Peyer's patch (tissue), 4 donors: ENCODE measurements around the gene NEK7. TPM values are rescaled to one million over a fixed set of nuclear protein-coding genes. Genes with fewer than 3 reads are reported as not detected.

Source experiments
- DNase-seq, 3 donors: peaks; one replicate each; pipeline ENCODE4 v3.0.0-alpha.2; 2017 to 2019
- H3K27ac ChIP-seq, 4 donors: fragments of 200-600 bp; sonication (generic); one replicate each; pipeline ENCODE4 v1.5.1; 2016 to 2019
- H3K27me3 ChIP-seq, 2 donors: fragments of 200-600 bp; sonication (generic); one replicate each; pipeline ENCODE4 v1.5.1; 2019
- H3K36me3 ChIP-seq, 3 donors: fragments of 200-600 bp; sonication (generic); one replicate each; pipeline ENCODE4 v1.5.1; 2016 to 2019
- H3K4me1 ChIP-seq, 4 donors: fragments of 200-600 bp; sonication (generic); one replicate each; pipeline ENCODE4 v1.5.1; 2016 to 2019
- H3K4me3 ChIP-seq, 4 donors: fragments of 200-600 bp; sonication (generic); 1 replicate in 3 of 4; 2 replicates in 1 of 4; pipeline ENCODE4 v1.5.1; 2016 to 2019; ENCODE audit warnings: mild to moderate bottlenecking in 1 of 4
- H3K9me3 ChIP-seq, 4 donors: fragments of 200-600 bp; sonication (generic); one replicate each; pipeline ENCODE4 v1.5.1; 2016 to 2019; ENCODE audit warnings: mild to moderate bottlenecking in 1 of 4
- CTCF ChIP-seq, 6 experiments: fragments of 450-650 bp in 4 of 6; fragments of 200-600 bp in 2 of 6; sonication (generic) in 1 of 6; IDR thresholded peaks; one replicate each; pipeline ENCODE4 v1.5.1; 2017 to 2019; ENCODE audit warnings: antibody characterized with exemption in 6 of 6, mild to moderate bottlenecking in 3 of 6, moderate library complexity in 1 of 6
- POLR2A ChIP-seq, 2 donors: fragments of 450-650 bp; IDR thresholded peaks; one replicate each; pipeline ENCODE4 v1.5.1; 2017; ENCODE audit warnings: antibody characterized with exemption in 2 of 2, mild to moderate bottlenecking in 2 of 2, moderate library complexity in 2 of 2
- total RNA-seq, 4 donors: library from RNA; depleted of rRNA; stranded (reverse); fragments of >200 nt; gene quantifications; one replicate each; pipeline ENCODE4 v1.1.0, GENCODE V29; 2016

Gene NEK7
- total RNA-seq, 4 donors from 2014 or later, result 62.3 to 75.1 (median 66.5) TPM

- Histone ChIP-seq H3K9me3 (no peaks in the 10 kb centered on the region), H3K27me3 (no peaks in the 10 kb centered on the region), H3K27ac (no peak overlapping the region), H3K4me1 (peaks cover 0 to 14% (median 0%) of the 10 kb centered on the region in 4 donors), H3K36me3 (no peaks in the 10 kb centered on the region), H3K4me3 (no peak overlapping the region)
- TF ChIP-seq CTCF (IDR thresholded peaks at IDR 0.05) (no peak), POLR2A (IDR thresholded peaks at IDR 0.05) (no peak)
- no peak for DNase-seq
Measured at GRCh38 chr1:198291924-198292323, 135.1 kb downstream of the NEK7 start.

GRCh38 chr1:198295225-198295624, 138.4 kb downstream of the NEK7 start:
- H3K4me3 ChIP-seq, result no peak overlapping the region
- H3K27me3 ChIP-seq, result no peaks in the 10 kb centered on the region
- no peak overlapping the region for H3K27ac ChIP-seq
- H3K4me1 ChIP-seq, result peaks cover 0 to 3% (median 0%) of the 10 kb centered on the region in 4 donors
- no peak for DNase-seq
- H3K36me3 ChIP-seq, result peaks cover 0 to 4% (median 0%) of the 10 kb centered on the region in 3 donors
- H3K9me3 ChIP-seq, result no peaks in the 10 kb centered on the region
- no peak for TF ChIP-seq CTCF (IDR thresholded peaks at IDR 0.05)
- TF ChIP-seq POLR2A (IDR thresholded peaks at IDR 0.05), result no peak

GRCh38 chr1:198295971-198296370, 139.2 kb downstream of the NEK7 start:
- TF ChIP-seq CTCF (IDR thresholded peaks at IDR 0.05), result no peak
- no peak for TF ChIP-seq POLR2A (IDR thresholded peaks at IDR 0.05)
- DNase-seq, result no peak
- Histone ChIP-seq H3K27ac (no peak overlapping the region), H3K4me1 (no peaks in the 10 kb centered on the region), H3K4me3 (no peak overlapping the region), H3K9me3 (no peaks in the 10 kb centered on the region), H3K27me3 (no peaks in the 10 kb centered on the region), H3K36me3 (peaks cover 0 to 4% (median 0%) of the 10 kb centered on the region in 3 donors)

- TF ChIP-seq CTCF (IDR thresholded peaks at IDR 0.05) (no peak), POLR2A (IDR thresholded peaks at IDR 0.05) (no peak)
- peaks cover 0 to 4% (median 0%) of the 10 kb centered on the region in 3 donors for H3K36me3 ChIP-seq
- no peak overlapping the region for H3K4me3 ChIP-seq
- H3K4me1 ChIP-seq, result no peaks in the 10 kb centered on the region
- no peak overlapping the region for H3K27ac ChIP-seq
- H3K9me3 ChIP-seq, result no peaks in the 10 kb centered on the region
- DNase-seq, result no peak
- no peaks in the 10 kb centered on the region for H3K27me3 ChIP-seq
Measured at GRCh38 chr1:198297281-198297680, 140.5 kb downstream of the NEK7 start.

- no peaks in the 10 kb centered on the region for H3K9me3 ChIP-seq
- H3K27me3 ChIP-seq, result no peaks in the 10 kb centered on the region
- H3K4me3 ChIP-seq, result no peak overlapping the region
- H3K36me3 ChIP-seq, result peaks cover 0 to 4% (median 0%) of the 10 kb centered on the region in 3 donors
- TF ChIP-seq POLR2A (IDR thresholded peaks at IDR 0.05) (no peak), CTCF (IDR thresholded peaks at IDR 0.05) (no peak)
- no peak for DNase-seq
- H3K4me1 ChIP-seq, result no peaks in the 10 kb centered on the region
- no peak overlapping the region for H3K27ac ChIP-seq
Measured at GRCh38 chr1:198298640-198299039, 141.8 kb downstream of the NEK7 start.

GRCh38 chr1:198300451-198300850, 143.7 kb downstream of the NEK7 start:
- peaks cover 0 to 4% (median 0%) of the 10 kb centered on the region in 3 donors for H3K36me3 ChIP-seq
- no peak overlapping the region for H3K4me3 ChIP-seq
- DNase-seq, result no peak
- H3K9me3 ChIP-seq, result no peaks in the 10 kb centered on the region
- H3K4me1 ChIP-seq, result no peaks in the 10 kb centered on the region
- no peaks in the 10 kb centered on the region for H3K27me3 ChIP-seq
- TF ChIP-seq CTCF (IDR thresholded peaks at IDR 0.05) (no peak), POLR2A (IDR thresholded peaks at IDR 0.05) (no peak)
- no peak overlapping the region for H3K27ac ChIP-seq
